Measurements from ENCODE around the gene HMCN1.

Gene HMCN1

DNA sequence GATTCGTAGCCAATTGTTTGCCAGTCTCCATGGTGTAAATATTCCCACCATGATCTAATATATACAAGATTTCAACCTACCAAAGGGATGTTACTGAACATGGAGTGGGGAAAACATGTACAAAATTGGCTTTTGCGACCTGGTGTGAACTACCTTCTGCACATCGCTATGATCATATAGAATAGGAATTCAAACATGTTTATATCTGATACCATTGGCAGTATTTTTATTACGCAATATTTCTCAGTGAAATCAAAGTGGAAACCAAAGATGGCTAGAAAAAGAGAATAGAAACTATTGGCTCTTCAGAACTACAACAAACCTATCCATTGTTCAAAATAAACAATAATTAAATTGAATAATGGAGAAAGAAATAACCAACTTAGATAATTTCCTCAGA, 355.7 kb downstream of the HMCN1 start:
- DNase-seq (ENCODE audit: low read depth in 2 of 2): no peak

DNA sequence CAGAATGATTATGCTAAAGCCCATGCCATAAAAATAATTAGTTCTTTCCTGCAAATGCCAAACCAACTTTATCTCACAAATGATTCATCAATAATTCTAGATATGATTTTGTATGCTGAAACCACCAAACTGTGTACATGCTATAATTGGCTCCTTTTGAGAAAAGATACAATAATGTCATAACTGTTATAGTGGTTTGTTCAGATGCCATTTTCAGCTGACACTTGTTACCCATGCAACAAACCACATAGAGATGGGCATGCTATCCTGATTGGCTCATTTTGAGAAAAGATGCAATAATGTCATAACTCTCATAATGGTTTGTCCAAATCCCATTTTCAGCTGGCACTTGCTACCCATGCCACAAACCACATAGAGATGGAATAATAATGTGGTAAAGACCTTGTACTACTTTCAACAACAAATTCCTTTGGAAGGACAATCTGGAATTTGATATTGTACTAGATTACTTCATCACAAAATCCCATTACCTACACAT, 357.1 kb downstream of the HMCN1 start:
- DNase-seq (ENCODE audit: low read depth in 2 of 2): no peak

DNA sequence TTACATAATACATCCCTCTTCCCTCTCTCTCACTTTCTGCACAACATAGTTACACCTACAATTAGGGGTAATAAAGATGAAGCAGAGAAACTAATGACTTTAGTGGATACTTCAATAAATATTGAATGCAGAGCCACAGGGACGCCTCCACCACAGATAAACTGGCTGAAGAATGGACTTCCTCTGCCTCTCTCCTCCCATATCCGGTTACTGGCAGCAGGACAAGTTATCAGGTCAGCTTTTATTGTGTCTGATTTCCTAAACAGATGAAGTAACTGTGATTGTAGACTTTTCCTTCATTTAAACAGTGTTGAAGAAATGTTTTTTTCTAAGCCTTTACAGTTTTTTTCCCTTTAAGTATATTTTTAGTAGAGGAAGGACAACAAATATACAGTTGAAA, 359.2 kb downstream of the HMCN1 start:
- no peak for DNase-seq (ENCODE audit: low read depth in 2 of 2)

DNA sequence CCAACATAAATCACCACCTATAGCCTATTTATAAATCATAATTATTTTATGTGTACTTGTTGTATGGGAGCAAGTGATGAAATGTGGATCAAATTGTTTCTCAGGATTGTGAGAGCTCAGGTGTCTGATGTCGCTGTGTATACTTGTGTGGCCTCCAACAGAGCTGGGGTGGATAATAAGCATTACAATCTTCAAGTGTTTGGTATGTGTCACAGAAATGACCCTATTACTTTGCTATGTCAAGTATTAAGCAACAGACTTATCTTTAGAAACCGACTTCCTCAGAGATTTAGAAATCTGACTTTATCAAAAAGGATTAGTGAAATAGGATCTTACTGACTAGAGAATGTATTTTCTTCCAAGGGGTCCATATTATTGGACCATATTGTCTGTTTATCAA, 360.0 kb downstream of the HMCN1 start:
- DNase-seq (ENCODE audit: low read depth in 2 of 2): no peak

DNA sequence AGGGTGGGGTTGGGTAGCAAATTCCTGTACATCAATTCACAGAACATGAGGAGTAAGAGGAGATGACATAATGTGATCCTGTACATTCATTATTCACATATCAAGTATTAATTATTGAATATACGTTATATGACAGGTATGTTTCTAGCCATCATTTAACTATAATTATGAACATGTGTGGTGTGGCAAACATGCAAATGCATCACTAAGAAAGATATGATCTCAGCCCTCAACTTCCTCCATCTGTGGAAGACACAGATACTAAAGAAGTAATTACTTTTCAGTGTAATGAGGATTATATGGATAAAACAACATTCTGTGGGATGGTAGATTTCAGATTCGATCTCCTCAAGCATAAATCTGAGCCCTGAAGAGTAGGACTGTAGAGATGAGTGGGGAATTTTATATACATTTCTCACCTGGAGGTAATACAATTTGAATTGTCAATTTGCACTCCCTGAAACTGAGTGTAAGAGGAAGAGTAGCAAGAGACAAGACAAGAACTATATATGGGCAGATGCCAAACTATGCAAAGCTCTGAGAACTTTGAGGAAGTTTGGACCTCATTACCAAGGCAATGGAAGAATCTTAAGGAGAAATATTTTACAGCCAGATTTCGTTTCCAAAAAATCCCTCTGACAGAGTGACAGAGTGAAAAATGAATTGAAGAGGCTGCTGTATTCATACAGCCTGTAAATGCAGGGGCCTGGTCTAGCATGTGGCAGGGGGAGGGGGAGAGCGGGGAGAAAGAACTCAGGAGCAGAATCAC, 365.3 kb downstream of the HMCN1 start:
- no peak for DNase-seq (ENCODE audit: low read depth in 2 of 2)

DNA sequence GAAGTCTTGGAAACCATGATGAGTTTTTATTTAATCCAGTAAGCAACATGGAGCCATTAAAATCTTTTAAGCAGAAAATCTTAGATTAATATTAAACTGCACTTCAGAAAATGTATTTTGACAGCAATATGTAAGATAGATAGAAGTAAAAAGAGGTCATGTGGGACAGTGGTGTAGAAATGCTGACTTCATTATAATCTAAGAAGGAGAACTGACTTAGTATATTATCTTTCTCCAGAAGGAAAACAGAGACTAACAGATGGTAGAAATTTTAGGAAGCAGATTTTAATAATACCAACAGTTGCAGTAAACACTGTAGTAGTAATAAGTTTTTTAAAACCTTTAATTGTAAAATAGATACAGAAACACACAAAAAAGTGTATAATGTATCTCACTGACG, 367.9 kb downstream of the HMCN1 start:
- DNase-seq (ENCODE audit: low read depth in 2 of 2): no peak

DNA sequence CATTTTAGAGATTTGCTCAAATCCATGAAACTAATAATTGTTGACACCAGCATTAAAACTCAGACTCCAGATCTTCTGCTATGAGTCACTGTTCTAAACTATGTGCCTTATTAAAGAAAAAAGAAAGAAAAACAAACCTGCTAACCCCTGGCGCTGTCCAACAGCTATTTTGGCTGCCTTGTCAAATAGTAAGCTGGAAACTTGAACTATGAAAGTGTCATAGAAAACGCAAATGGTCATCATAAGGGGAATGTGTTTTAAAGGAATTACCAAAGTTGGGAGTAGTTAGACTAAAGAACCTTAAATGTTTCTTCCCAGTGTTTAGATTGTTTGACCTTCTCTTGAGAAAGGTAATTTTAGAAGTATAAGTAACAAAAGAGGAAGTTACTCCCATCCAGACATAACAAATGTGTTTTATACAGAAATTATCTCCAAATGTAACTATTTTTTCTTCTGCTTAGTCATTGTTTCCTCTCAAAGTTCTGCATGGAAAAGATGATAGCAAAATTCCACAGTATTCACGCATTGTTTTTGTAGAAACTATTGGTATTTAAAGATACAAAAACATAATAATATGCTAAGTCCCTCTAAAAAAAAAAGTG, 368.5 kb downstream of the HMCN1 start:
- DNase-seq (ENCODE audit: low read depth in 2 of 2): no peak

DNA sequence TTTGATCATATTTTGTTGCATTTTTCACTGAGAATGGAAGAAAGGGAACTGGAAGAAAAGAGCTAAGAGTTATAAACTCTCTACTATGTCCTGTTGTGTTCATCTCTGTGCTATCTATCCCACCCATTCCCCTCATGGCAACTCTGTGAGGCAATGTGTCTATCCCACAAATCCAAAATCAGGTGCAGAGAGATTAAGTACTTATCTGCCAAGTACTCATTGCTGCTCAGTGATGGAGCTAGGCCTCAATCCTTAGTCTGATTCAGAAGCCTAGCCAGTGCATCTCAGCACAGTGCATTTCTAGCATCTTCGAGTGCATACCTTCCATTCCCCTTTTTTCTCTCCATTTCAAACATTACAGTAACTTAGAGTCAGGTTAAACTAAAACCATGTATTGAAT, 370.3 kb downstream of the HMCN1 start:
- no peak for DNase-seq (ENCODE audit: low read depth in 2 of 2)

DNA sequence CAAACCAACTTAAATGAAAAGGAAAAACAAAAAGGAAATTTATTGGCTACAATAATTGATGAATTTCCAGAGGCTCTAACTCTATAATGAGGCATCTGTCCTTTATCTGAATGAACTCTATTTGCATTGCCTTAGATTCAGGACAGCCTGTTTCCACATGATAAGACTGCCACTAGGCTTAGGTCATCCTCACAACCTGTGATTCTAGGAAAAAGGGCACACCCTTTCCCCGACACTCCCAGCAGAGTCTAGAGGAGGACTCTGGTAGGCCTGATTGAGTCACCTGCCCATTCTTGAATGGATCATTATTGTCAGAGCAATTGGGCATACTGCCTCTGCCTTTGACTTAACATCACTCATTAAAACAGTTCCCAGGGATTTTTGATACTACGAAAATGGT, 378.1 kb downstream of the HMCN1 start:
- DNase-seq (ENCODE audit: low read depth in 2 of 2): no peak

DNA sequence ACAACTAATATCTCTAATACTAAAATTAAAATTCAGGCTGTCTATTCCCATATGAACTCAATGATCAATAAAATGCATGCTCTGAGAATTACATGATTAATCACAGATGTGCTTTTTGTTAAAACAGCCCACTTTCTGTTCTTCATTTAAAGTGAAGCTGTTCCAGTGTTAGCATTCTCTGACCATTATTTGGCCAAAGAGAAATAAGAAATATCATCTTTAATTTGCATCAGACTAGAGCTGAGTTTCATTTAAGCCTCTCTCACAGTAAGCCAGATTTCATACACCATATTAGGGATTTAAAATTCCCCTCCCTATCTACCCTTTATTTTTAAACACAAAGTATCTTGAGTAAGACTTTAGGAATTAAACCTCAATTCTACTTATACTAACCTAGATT, 379.3 kb downstream of the HMCN1 start:
- DNase-seq (ENCODE audit: low read depth in 2 of 2): no peak

DNA sequence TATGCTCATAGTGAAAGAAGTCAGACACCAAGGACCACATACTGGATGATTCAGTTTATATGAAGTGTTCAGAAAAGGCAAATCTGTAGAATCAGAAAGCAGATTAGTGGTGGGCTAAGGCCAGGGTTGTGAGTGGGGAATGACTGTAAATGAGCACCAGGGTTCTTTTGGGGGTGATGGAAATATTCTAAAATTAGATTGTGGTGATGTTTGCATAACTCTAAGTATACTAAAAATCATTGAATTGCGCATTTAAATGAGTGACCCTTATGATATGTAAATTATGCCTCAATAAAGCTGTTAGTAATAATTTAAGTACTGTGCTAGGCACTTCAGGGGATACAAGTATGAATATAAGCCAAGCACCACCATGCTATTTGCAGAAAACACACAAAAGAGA, 384.5 kb downstream of the HMCN1 start:
- DNase-seq (ENCODE audit: low read depth in 2 of 2): no peak

DNA sequence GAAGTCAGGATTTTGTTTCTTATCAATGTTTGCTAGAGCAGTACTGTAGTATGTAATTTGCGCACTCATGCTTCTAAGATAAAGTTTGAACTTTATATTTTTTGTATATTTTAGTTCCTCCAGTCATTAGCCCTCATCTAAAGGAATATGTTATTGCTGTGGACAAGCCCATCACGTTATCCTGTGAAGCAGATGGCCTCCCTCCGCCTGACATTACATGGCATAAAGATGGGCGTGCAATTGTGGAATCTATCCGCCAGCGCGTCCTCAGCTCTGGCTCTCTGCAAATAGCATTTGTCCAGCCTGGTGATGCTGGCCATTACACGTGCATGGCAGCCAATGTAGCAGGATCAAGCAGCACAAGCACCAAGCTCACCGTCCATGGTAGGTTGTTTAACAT, 388.6 kb downstream of the HMCN1 start:
- DNase-seq (ENCODE audit: low read depth in 2 of 2): no peak

DNA sequence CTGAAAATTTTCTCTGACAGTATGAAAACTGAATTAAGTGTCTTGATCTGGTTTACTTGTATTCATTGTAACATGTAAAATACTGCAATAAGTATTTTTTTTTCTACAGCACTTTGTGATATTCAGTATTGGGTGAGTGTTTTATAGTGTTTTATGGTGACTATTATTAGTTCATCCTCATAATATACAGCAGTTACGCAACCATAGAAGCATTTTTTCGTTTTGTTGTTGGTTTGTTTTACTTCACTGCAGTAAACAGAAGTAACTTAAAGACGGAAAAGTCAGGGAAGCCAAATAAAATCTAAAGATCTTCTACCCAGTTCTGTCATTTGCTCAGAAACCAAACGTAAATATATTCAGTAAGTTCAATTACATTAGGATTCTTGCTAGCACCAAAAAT, 390.8 kb downstream of the HMCN1 start:
- DNase-seq (ENCODE audit: low read depth in 2 of 2): no peak

DNA sequence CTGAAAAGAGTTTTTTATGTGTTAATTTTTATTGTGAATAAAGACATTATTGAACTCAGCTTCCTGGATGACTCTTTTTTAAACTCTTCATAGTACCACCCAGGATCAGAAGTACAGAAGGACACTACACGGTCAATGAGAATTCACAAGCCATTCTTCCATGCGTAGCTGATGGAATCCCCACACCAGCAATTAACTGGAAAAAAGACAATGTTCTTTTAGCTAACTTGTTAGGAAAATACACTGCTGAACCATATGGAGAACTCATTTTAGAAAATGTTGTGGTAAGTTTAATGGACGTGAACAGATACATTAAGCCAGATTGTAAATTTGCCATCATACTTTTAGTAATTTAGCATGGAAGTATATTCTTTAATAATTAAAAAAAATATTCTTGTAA, 391.3 kb downstream of the HMCN1 start:
- DNase-seq (ENCODE audit: low read depth in 2 of 2): no peak

DNA sequence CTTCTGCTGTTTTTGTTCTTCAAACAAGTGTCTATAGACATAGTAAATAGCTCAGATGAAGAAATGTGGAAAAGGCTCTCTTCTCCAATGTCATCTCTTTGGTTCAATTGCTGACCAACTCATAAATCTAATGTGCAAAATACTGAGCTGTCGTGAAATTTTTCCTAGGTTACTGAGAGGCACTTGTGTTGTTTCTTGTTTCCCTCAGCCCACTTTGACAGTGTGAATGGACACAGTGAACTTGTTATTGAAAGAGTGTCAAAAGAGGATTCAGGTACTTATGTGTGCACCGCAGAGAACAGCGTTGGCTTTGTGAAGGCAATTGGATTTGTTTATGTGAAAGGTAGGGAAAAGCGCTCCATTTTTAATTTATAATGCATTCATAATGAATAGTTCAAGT, 395.6 kb downstream of the HMCN1 start:
- DNase-seq (ENCODE audit: low read depth in 2 of 2): no peak

DNA sequence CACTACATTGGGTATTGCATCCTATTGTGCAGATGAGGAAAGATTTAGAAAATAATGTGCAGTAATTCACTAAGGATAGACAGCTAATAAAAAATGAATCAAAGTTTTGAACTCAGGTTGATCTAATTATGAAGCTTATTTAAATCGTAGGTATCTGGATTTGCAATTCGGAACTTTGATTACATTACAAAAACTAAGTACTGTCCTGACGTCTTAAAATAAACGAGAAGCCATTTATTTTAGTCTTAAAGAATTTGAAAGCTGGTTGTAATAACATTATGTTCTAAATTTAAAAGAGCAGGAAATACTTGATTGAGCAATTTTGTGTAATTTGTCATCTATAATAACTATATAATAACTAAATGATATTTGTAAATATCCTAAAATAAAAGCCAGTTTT, 404.9 kb downstream of the HMCN1 start:
- no peak for DNase-seq (ENCODE audit: low read depth in 2 of 2)

DNA sequence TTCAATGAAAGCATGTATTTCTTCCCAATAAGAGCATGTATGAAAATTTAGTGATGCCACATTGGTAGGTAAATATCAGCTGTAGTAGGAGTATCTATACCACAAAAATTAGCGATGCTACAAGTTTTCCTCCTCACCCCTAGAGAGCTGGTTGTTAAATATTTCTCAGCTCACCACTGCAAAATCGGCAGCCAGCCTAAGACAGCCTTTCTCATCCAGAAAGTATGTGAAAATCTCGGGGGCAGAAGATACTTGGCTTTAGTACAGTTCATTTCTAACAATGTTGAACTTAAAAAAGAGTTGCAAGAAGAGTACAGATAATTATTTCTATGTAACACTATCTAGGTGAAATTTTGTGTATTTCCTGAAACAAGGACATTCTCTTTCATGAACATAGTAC, 405.5 kb downstream of the HMCN1 start:
- no peak for DNase-seq (ENCODE audit: low read depth in 2 of 2)

DNA sequence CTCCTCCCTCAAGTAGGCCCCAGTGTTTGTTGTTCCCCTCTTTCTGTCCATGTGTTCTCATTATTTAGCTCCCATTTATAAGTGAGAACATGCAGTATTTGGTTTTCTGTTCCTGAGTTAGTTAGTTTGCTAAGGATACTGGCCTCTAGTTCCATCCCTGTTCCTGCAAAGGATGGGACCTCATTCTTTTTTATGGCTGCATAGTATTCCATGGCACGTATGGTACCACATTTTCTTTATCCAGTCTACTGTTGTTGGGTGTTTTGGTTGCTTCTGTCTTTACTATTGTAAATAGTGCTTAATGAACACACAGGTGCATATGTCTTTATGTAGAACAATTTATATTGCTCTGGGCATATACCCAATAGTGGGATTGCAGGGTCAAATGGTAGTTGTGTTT, 408.0 kb downstream of the HMCN1 start:
- no peak for DNase-seq (ENCODE audit: low read depth in 2 of 2)

DNA sequence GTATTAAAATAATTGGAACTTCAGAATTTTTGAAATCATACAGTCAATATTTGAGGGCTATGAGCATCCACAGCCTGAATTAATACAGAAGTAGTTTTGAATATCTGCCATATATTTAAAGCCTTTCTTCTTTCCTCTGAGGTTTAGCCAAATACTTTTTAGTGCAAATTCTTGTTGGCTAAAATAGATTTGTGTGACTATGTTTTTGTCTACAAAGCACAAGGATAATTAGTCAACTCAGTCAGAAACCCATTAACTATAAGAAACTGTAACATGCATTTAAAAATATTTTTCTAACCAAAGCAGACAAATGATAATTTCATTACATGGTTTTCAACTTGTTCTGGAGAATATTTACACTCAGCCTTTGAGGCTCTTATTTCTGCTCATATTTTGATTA, 408.7 kb downstream of the HMCN1 start:
- no peak for DNase-seq (ENCODE audit: low read depth in 2 of 2)

DNA sequence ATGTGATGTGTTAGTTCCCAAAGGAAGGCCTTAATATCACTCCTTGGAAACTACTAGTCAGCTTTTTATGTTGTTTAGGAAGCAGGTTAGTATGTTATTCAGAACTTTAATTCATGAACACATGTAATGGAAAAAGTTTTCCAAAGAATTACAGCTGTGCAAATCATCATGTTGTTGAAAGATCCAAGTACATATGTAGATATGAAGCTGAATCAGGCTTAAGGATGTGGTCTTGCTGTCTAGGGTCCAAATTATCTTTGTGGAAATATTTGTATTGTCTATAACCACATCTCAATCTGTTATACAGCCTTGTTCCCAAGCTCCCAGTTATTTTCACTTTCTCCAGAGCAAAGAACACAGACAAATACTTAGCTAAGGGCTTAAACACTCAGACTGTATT, 409.3 kb downstream of the HMCN1 start:
- no peak for DNase-seq (ENCODE audit: low read depth in 2 of 2)

DNA sequence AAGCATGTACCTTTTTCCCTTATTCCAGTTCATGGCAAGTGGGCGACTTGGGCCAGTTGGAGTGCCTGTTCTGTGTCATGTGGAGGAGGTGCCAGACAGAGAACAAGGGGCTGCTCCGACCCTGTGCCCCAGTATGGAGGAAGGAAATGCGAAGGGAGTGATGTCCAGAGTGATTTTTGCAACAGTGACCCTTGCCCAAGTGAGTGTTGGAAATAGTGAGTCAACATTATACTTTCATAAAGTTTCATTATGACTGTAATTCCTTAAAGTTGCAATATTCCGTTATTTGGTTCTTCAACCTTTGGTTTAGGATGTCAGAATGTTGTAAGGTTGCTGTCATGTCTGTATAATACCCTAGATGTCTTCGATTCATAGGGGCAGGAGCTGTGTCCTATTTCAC, 410.3 kb downstream of the HMCN1 start:
- no peak for DNase-seq (ENCODE audit: low read depth in 2 of 2)

DNA sequence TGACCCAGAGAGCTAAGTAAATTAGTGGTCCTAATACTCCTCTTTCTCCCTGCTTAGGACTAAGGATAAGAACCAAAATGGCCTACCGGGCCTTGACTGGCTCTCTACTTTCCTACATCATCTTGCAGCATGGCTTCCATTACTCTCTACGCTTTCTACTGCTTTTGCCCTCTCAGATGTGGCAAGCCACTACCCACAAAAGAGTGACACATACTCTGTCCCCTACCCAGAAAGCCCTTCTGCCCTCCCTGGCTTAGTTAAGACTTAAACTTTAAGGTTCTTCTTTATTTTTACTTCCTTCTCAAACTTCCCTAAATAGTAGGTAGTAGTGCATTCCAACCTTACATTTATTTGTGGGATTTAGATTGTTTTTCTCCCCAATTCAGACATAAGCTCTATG, 412.8 kb downstream of the HMCN1 start:
- DNase-seq (ENCODE audit: low read depth in 2 of 2): no peak

DNA sequence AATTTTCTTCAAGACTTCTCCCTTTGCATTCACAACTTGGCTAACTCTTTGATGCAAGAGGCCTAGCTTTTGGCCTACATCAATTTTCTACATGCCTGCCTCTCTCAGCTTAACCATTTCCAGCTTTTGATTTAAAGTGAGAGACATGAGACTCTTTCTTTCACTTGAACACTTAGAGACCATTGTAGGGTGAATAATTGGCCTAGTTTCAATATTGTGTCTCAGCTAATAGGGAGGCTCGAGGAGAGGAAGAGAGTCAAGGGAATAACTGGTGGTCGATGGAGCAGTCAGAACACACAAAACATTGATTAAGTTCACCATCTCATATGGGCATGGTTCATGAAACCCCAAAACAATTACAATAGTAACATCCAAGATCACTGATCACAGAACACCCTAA, 415.4 kb downstream of the HMCN1 start:
- no peak for DNase-seq (ENCODE audit: low read depth in 2 of 2)

DNA sequence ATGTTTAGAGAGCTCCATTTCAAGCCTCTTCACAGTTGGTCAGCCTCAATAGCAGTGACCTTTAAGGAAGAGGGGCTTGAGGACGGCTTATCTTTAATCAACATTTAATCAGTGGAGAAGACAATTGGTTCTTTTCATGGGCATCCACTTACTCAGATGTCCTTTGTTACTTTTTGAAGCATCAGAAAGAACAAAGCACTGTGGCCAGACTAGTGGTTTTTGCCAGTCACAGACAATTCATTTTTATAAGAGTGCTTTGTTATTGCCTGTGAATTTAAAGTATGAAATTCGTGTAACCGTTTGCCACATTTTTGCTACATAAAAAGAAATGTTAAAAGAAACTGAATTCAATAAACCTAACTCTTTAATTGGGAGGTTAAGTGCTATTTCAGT, 418.0 kb downstream of the HMCN1 start:
- no peak for DNase-seq (ENCODE audit: low read depth in 2 of 2)

All from stimulated activated CD4-positive, alpha-beta T cell treated with anti-CD3 and anti-CD28 coated beads, Interleukin-1b, Interleukin-23, amount 100 ng/mL, for 4 hours (primary cell).